GM18867 (cell line): ENCODE data around the gene AP1S2.
A peak's percentile ranks its signal among the peaks of the same experiment; 100 is the strongest.
"Not testable (repeated sequence)": the region's sequence is repeated elsewhere in the genome, so short reads cannot be mapped to it uniquely, and the experiment has no call there.

Source experiments
- ATAC-seq: cut with Tn5 transposase; IDR thresholded peaks from one replicate; pipeline ENCODE4 v1.9.1; 2021; ENCODE audit warnings: mild to moderate bottlenecking, moderate library complexity; ENCODE audit not compliant: unreplicated experiment

The AP1S2 gene

GRCh38 chrX:15854712-15855567 is at the start of gene AP1S2:
AP1S2 (minus strand) TSS chrX:15854813; CDS start chrX:15852524, 2,289 bp downstream.
- peak; percentile 96 for ATAC-seq

GRCh38 chrX:15903186-15903681 is 48.6 kb upstream of the AP1S2 start:
- ATAC-seq: peak; percentile 92

- ATAC-seq: no peak
Measured at GRCh38 chrX:15895334-15895733, 40.7 kb upstream of the AP1S2 start.

GRCh38 chrX:15894724-15895123 is 40.1 kb upstream of the AP1S2 start:
- ATAC-seq: no peak

GRCh38 chrX:15890463-15890862 is 35.9 kb upstream of the AP1S2 start:
- no peak for ATAC-seq

- ATAC-seq: no peak
Measured at GRCh38 chrX:15888062-15888461, 33.4 kb upstream of the AP1S2 start.

GRCh38 chrX:15883540-15883863 is 28.9 kb upstream of the AP1S2 start:
- ATAC-seq: no peak

- peak; percentile 79 for ATAC-seq
Measured at GRCh38 chrX:15882704-15883539, 28.3 kb upstream of the AP1S2 start.

GRCh38 chrX:15881381-15881897 is 26.8 kb upstream of the AP1S2 start:
- peak; percentile 34 for ATAC-seq

- ATAC-seq: not testable (repeated sequence)
Measured at GRCh38 chrX:15877914-15878313, 23.3 kb upstream of the AP1S2 start.

- ATAC-seq: no peak
Measured at GRCh38 chrX:15877380-15877779, 22.8 kb upstream of the AP1S2 start.

- no peak for ATAC-seq
Measured at GRCh38 chrX:15874672-15875071, 20.1 kb upstream of the AP1S2 start.

GRCh38 chrX:15873566-15873965 is 19.0 kb upstream of the AP1S2 start:
- no peak for ATAC-seq

- no peak for ATAC-seq
Measured at GRCh38 chrX:15870310-15870709, 15.7 kb upstream of the AP1S2 start.

GRCh38 chrX:15869695-15870094 is 15.1 kb upstream of the AP1S2 start:
- ATAC-seq: no peak

GRCh38 chrX:15866147-15866546 is 11.5 kb upstream of the AP1S2 start:
- ATAC-seq: no peak

- no peak for ATAC-seq
Measured at GRCh38 chrX:15864629-15865028, 10.0 kb upstream of the AP1S2 start.

GRCh38 chrX:15864023-15864422 is 9.4 kb upstream of the AP1S2 start:
- ATAC-seq: no peak

- no peak for ATAC-seq
Measured at GRCh38 chrX:15860921-15861320, 6.3 kb upstream of the AP1S2 start.

GRCh38 chrX:15858051-15858450 is 3.4 kb upstream of the AP1S2 start:
- no peak for ATAC-seq

GRCh38 chrX:15856636-15857035 is 2.0 kb upstream of the AP1S2 start:
- no peak for ATAC-seq

GRCh38 chrX:15856222-15856587 is 1.6 kb upstream of the AP1S2 start:
- ATAC-seq: no peak
